ENCODE results near the gene GALNT9.

DNA sequence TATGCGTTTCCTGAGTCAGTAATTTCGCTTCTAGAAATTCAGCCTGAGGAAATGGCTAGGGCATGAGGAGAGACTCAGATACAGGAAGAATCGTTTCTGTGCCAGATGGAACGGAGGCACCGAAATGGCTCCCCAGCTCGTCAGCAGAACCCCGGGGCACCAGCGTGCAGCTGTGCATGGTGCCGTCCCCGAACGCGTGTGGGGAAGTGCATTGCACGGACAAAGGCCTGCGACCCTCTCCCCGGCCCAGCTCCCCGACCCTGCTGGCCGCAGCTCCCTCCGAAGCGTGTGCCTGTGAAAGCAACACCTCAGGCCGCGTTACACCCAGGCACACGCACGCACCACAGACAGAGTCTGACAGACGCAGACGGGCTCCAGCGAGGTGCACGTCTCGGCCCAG lies 102.3 kb downstream of the GALNT9 start:
- TF ChIP-seq, protein P1, sequence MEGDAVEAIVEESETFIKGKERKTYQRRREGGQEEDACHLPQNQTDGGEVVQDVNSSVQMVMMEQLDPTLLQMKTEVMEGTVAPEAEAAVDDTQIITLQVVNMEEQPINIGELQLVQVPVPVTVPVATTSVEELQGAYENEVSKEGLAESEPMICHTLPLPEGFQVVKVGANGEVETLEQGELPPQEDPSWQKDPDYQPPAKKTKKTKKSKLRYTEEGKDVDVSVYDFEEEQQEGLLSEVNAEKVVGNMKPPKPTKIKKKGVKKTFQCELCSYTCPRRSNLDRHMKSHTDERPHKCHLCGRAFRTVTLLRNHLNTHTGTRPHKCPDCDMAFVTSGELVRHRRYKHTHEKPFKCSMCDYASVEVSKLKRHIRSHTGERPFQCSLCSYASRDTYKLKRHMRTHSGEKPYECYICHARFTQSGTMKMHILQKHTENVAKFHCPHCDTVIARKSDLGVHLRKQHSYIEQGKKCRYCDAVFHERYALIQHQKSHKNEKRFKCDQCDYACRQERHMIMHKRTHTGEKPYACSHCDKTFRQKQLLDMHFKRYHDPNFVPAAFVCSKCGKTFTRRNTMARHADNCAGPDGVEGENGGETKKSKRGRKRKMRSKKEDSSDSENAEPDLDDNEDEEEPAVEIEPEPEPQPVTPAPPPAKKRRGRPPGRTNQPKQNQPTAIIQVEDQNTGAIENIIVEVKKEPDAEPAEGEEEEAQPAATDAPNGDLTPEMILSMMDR (conservative IDR thresholded peaks at IDR 0.05 in 1 of 2, IDR thresholded peaks at IDR 0.05 in 1 of 2; ENCODE audit: low read depth in 1 of 2, low read length in 2 of 2) = no peak
- no peak for TF ChIP-seq EZH2 (IDR thresholded peaks at IDR 0.05; ENCODE audit: low read length, missing control alignments)
